Type B pancreatic cell (in vitro differentiated cells): Measurements from ENCODE around the gene TAT. TPM values are rescaled to one million over a fixed set of nuclear protein-coding genes. Genes with fewer than 3 reads are reported as not detected.

Source experiments
- DNase-seq: peaks from one replicate; pipeline ENCODE4 v3.0.0; 2021; ENCODE audit warnings: mixed read lengths; ENCODE audit not compliant: unreplicated experiment; ENCODE audit errors: extremely low spot score
- H3K27ac Mint-ChIP-seq: 2 replicates; pipeline ENCODE4 v1.8.0; 2021; ENCODE audit warnings: mild to moderate bottlenecking, mixed read lengths
- H3K27me3 Mint-ChIP-seq: 2 replicates; pipeline ENCODE4 v1.8.0; 2021; ENCODE audit warnings: mixed read lengths
- H3K36me3 Mint-ChIP-seq: 2 replicates; pipeline ENCODE4 v1.8.0; 2021; ENCODE audit warnings: mixed read lengths
- H3K4me1 Mint-ChIP-seq: one replicate; pipeline ENCODE4 v1.8.0; 2021; ENCODE audit warnings: mixed read lengths; ENCODE audit not compliant: unreplicated experiment
- H3K4me3 Mint-ChIP-seq: 2 replicates; pipeline ENCODE4 v1.8.0; 2021; ENCODE audit warnings: mild to moderate bottlenecking, mixed read lengths
- H3K9me3 Mint-ChIP-seq: 2 replicates; pipeline ENCODE4 v1.8.0; 2021; ENCODE audit warnings: mixed read lengths
- CTCF ChIP-seq: fragments of 200-600 bp; sonication (generic); conservative IDR thresholded peaks from 2 replicates; pipeline ENCODE4 v1.5.0; 2021; ENCODE audit warnings: antibody characterized with exemption, mild to moderate bottlenecking
- long read RNA-seq: library from polyadenylated mRNA; unstranded; transcript quantifications from one replicate; pipeline ENCODE4 v2.0.0, GENCODE V29; 2020
- total RNA-seq: library from RNA; stranded (reverse); gene quantifications from 2 replicates; pipeline ENCODE4 v1.2.1, GENCODE V29; 2021; ENCODE audit warnings: low replicate concordance

Gene TAT
- total RNA-seq: 0.14 TPM in 1 of 2 replicates, not detected in the other
- long read RNA-seq, partial matches to known transcripts: 0 of 1 reads
- long read RNA-seq, other reads (novel, unspliced or antisense): 0 of 1 reads

DNA sequence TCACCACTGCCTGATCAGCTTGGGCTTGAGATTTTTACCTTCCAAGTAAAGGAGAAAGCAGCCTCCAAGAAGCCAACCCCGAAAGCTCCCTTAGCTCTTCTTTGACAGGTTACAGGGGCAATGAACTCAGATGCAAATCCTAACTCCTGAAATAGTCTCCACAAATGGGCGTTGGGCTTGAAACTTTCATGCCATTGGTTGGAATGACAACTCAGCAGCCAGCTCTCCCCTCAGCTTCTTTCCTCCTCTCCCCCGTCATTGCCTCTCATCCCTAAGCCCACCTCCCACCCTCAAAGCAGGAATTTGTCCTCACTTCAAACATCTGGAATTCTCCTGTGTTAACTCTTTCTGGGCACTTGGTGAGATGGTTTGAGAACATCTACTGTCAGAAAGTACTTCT lies at the start of gene TAT:
TAT (minus strand) TSS at position 122 of the 400 bp plus-strand sequence. CDS start 677 bp downstream, outside the sequence.
- no peak for DNase-seq
- Mint-ChIP-seq H3K36me3 (no peaks in the 10 kb centered on the region), H3K4me1 (no peaks in the 10 kb centered on the region), H3K27me3 (peaks cover 28% of the 10 kb centered on the region), H3K4me3 (no peak within 1 kb of the TSS), H3K9me3 (no peaks in the 10 kb centered on the region), H3K27ac (no peak within 1 kb of the TSS)
- TF ChIP-seq CTCF: no peak

DNA sequence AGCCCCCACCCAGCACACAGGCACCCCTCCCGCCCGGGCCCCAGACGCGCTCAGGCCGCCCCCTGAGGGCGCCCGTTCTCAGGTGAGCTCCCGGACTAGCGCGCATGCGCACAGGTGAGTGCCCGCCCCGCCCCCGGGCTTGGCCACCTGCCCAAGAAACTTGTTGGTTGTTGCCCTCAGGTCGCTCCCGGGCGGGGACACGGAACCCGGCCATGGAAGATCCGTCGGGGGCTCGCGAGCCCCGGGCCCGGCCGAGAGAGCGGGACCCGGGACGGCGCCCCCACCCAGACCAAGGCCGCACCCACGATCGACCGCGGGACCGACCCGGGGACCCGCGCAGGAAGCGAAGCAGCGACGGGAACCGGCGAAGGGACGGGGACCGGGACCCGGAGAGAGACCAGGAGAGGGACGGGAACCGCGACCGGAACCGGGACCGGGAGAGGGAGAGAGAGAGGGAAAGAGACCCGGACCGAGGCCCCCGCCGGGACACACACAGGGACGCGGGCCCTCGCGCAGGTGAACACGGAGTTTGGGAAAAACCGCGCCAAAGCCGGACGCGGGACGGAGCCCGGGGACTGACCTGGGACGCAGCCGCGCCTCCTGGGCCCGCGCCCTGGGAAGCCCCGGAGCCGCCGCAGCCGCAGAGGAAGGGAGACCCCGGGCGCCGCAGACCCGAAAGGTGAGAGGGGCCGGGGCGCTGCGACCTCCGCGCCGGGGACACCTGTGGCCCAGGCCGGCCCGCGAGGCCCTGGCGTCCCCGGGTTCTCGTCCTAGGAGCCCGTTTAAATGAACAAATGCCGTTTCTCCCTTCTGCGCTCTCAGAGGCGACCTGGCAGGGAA lies 49.3 kb upstream of the TAT start, which contains the start of gene MARVELD3:
MARVELD3 (plus strand) TSS at position 167 of the 840 bp plus-strand sequence; CDS start at position 213, 46 bp downstream.
- DNase-seq: peak; percentile 90
- Mint-ChIP-seq H3K27ac (peak within 1 kb of the TSS; percentile 72), H3K36me3 (peaks cover 5% of the 10 kb centered on the region), H3K4me1 (peaks cover 14% of the 10 kb centered on the region), H3K4me3 (peak within 1 kb of the TSS; percentile 89), H3K9me3 (peaks cover 8% of the 10 kb centered on the region), H3K27me3 (peaks cover 23% of the 10 kb centered on the region)
- no peak for TF ChIP-seq CTCF

DNA sequence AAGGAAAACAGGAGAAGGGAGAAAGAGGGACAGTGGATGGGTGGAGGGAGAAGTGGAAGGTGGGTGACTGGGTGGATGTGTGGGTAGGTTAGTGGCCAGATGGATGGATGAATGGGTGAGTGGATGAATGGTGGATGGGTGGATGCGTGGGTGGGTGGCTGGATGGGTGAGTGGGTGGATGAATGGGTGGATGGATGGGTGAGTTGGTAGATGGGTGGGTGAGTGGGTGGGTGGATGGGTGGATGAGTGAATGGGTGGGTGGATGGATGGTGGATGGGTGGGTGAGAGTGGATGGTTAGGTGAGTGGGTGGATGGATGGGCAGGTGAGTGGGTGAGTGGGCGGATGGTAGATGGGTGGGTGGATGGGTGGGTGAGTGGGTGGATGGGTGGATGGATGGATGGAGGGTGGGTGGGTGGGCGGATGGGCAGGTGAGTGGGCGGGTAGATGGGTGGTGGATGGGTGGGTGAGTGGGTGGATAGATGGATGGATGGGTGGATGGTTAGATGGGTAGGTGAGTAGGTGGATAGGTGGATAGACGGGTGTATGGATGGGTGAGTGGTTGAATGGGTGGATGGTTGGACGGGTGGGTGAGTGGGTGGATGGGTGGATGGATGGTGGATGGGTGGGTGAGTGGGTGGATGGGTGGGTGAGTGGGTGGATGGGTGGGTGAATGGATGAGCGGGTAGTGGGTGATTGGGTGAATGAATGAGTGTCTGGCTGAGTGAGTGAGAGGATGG lies 48.4 kb upstream of the TAT start:
- peaks cover 30% of the 10 kb centered on the region for H3K27me3 Mint-ChIP-seq
- no peaks in the 10 kb centered on the region for H3K36me3 Mint-ChIP-seq
- DNase-seq: no peak
- peaks cover 14% of the 10 kb centered on the region for H3K4me1 Mint-ChIP-seq
- peak overlapping the region; percentile 70 for H3K4me3 Mint-ChIP-seq
- H3K9me3 Mint-ChIP-seq: peaks cover 4% of the 10 kb centered on the region
- H3K27ac Mint-ChIP-seq: no peak overlapping the region
- TF ChIP-seq CTCF: no peak

DNA sequence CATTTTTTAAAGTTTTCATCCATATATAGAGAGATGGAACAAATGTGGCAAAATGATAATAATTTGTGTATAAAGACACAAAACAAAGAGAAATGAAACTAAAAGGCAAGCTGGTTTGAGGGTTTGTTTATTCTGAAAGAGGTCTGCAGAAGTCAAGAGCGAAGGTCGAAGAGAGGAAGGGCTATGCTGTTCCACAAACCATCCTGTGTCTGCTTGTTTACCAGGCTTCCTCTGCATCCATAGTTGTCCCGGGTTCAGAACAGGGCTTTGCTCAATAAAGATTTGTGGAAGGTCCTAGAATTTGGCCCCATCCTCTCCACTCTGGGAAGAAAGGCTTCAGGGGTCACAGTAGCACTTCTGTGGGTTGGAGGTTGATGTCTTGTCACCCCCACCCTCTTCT lies 46.7 kb upstream of the TAT start:
- Mint-ChIP-seq H3K4me1 (peaks cover 3% of the 10 kb centered on the region), H3K27ac (no peak overlapping the region), H3K4me3 (no peak overlapping the region), H3K27me3 (peaks cover 29% of the 10 kb centered on the region), H3K36me3 (no peaks in the 10 kb centered on the region), H3K9me3 (peaks cover 4% of the 10 kb centered on the region)
- no peak for DNase-seq
- TF ChIP-seq CTCF: no peak

GRCh38 chr16:71622088-71622487 lies 45.2 kb upstream of the TAT start:
- H3K4me3 Mint-ChIP-seq: no peak overlapping the region
- peaks cover 4% of the 10 kb centered on the region for H3K9me3 Mint-ChIP-seq
- no peak overlapping the region for H3K27ac Mint-ChIP-seq
- H3K36me3 Mint-ChIP-seq: no peaks in the 10 kb centered on the region
- H3K27me3 Mint-ChIP-seq: peaks cover 18% of the 10 kb centered on the region
- no peak for TF ChIP-seq CTCF
- DNase-seq: no peak
- H3K4me1 Mint-ChIP-seq: no peaks in the 10 kb centered on the region
